ENCODE results near the gene PUDP.
A peak's percentile ranks its signal among the peaks of the same experiment; 100 is the strongest.
"Not testable (repeated sequence)": the region's sequence is repeated elsewhere in the genome, so short reads cannot be mapped to it uniquely, and the experiment has no call there.

Gene PUDP

GRCh38 chrX:7109838-7110793 lies 37.8 kb downstream of the PUDP start:
- DNase-seq = no peak

GRCh38 chrX:7109049-7109531 lies 38.9 kb downstream of the PUDP start:
- DNase-seq = peak in 4 of 51 donors; percentile 2 to 32 (median 10)

GRCh38 chrX:7108030-7108429 lies 39.9 kb downstream of the PUDP start:
- no peak for DNase-seq

GRCh38 chrX:7106649-7107048 lies 41.3 kb downstream of the PUDP start:
- DNase-seq = no peak

DNA sequence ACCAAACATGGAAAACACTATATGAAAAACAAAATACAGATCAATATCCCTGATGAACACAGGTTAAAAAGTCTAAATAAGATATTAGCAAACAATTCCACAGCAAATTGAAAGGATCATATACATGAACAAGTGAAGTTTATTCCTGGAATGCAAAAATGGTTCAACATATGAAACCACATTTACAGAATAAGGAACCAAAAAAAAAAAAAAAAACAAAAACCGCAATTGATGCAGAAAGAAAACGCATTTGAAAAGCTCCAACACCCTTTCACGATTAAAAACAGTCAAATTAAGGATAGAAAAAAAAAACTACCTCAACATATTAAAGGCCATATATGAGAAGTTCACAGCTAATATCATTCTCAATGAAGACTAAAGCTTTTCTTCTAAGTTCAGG lies 45.8 kb downstream of the PUDP start:
- DNase-seq = no peak

DNA sequence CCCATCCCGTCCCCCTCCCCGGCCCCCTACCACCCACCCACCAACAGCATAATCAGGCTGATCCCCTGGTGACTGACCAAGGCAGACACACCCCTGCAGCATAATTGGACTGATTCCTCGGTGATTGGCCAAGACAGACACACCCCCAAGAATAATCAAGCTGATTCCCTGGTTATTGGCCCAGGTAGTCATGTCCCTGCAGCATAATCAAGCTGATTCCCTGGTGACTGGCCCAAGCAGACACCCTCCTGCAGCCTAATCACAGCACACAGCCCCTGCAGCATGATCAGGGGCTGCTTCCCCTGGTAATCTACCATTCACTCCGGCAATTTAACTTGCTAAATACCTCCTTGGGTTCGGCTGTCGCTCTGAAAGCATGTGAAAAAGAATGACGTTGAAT lies 47.9 kb downstream of the PUDP start:
- no peak for DNase-seq

DNA sequence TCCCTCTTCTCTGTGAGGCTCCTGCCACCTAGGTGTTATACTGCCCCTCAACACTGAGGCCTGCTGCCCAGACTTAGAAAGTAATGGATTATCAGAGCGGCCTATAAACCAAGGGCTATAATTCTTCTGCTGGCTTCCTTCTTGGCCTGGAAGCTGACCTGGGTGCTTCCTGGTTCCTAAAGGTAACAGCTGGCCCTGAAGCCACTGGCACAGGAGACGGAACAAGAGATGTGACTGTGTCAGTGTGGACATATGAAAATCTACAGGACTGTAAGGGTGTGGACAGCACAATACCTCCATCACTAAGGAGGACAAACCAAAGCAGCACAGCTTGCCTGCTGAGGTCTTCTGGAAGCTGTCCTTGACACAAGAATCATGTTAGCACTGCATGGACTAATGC lies 52.3 kb downstream of the PUDP start:
- DNase-seq = not testable (repeated sequence)

DNA sequence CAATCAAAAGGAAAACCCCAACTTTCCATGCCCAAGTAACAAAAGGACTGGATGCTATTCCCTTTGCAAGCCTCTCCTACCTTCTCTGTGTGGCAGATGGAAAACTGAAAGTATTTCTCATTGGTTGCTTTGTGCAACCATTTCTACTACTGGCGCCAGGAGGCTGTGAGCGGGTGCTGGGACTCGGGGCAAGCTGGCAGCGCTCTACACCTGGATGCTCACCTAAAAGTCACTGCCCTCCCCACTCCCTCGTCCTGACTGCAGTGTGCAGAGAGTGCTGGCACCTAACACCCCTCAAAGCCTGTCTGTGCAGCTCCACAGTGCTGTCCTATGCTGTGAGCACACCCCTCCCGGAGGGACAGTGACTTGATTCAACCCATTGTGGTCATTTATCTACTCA lies 54.6 kb downstream of the PUDP start:
- DNase-seq = no peak

DNA sequence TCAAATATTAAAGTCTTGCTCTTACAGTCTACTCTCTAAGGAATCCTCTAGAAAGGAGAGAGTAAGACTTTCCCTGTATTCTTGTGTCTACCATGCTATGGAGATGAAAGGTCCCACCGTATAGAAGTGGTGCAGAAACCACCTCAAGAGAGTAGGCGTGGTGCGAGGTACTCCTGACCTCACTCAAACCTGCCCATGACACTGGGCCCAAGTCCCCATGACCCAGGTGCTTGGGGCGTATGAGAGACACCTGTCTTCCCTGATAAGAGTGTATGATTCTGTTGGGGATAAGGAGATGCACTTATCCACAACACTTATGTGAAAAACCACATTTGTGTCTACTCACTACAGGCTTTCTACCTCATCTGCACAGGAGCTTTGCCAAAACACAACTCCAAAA lies 55.4 kb downstream of the PUDP start:
- DNase-seq = no peak

DNA sequence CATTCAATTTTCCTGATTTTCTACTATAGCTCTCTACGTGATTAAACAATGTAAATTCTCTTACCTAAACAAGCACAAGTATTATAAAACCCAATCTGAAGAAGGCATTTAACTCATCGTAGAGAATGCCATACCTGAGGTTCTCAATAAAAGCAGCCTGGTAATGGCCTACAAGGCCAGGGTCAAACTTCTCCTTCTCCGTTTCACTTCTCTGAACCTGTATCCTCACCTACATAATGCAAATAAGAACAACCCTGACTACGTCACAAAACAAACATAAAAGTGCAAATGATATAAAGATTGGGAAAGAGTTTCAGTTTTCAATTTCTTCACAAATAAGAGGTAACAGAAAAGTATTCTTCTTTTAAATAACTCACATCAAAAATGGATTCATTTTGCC lies 56.0 kb downstream of the PUDP start:
- no peak for DNase-seq

DNA sequence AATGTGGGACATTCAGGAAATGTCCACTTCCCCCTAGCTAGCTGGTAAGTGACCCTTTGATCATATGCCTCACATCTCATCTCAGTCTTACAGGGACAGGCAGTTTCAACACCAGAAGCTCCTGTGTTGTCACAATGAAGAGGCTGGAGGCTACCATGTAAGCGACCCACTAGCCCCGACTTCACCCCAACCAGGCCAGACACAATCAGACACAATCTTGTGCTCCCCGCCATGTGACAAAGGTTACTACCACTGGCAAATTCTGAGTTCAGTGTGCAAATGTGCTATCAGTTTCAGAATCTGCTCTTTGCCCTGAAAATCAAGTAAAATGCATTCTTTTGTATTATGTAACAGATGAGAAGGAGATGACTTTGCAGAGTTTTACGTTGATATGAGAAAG lies 57.3 kb downstream of the PUDP start:
- DNase-seq = no peak

DNA sequence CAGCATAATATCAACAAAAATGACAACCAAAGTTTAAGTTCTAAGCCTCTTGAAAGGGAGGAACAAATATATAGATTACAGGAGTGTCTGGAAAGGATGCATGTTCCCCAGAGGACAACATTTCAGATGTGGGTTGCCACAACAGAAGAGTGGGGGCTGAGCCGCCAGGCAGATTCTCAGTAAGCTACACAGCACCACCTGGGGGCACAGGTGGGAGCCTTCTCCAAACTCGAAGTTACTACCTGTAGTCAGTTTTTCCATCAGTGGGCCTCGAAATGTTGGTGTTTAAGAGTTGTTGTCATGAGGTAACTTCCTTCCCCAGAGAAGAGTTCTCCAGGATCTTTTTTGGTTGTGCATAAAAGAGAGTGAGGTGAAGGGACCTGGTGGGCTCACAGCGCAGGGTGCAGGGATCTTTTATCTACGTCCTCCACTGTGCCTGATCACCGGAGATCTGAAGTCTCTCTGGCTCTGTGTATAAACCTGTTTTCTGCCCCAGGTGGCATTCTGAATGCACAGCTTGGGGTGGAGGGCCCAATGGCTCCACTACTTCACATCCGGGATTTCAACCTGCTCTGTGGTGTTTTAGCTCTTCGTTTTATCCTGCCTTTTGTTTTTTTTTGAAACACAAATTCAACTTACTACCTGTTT lies 58.9 kb downstream of the PUDP start:
- DNase-seq = no peak

DNA sequence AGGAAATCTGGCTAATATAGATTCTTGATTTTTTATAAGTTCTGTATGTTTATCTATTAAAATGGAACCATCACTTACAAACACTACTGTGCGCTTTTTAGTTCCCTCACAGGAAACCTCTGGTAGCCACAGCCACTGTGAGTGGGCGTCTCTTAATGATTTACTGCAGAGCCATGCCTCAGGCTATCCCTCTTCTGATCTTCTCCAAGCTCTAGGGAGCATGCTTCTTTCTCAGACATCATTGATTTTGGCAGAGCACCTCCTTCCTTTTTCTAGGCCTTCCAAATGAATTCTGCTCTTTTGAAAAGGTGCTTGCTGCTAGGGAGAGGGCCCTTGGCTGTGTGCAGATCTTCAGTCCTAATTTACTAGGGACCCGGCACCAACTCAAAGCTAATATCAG lies 61.6 kb downstream of the PUDP start:
- DNase-seq = no peak

- DNase-seq = no peak
Measured at GRCh38 chrX:7085879-7086278, 62.1 kb downstream of the PUDP start.

DNA sequence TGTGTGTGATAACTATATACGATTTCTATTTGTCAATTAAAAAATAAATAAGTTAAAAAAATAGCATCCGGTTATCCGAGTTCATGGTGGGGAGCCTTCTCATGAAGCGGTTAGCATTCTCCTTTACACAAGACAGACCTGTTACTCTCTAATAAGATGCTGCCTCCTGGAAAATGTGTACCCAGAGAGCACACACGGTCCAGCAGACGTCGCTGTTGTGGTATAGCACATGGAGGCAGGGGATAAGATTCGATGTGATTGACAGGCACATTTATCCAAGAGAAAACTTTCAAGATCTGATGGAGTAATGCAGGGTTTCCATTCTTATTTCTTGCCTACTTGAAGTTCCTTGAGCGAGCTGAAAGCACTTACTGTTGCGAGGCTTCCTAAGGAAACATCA lies 63.1 kb downstream of the PUDP start:
- no peak for DNase-seq

- no peak for DNase-seq
Measured at GRCh38 chrX:7083468-7084396, 64.2 kb downstream of the PUDP start.

GRCh38 chrX:7083021-7083420 lies 64.9 kb downstream of the PUDP start:
- DNase-seq = no peak

- DNase-seq = no peak
Measured at GRCh38 chrX:7082556-7082955, 65.4 kb downstream of the PUDP start.

GRCh38 chrX:7077241-7078230 lies 70.4 kb downstream of the PUDP start:
- no peak for DNase-seq

GRCh38 chrX:7076245-7076661 lies 71.7 kb downstream of the PUDP start:
- no peak for DNase-seq

DNA sequence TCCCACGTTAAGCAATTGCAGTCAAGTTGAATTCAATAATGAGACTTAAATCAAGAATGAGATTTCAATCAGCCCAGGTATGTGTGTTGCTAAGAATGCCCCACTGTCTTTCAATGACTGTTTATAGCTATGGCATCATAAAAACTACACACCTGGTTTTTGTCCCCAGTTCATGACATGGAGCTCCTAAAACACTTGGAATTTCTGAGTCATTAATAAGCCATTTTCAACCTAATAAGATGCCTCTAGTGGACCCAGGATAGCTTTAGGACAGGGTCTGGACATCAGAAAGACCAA lies 73.1 kb downstream of the PUDP start:
- no peak for DNase-seq

Data from hypothalamus (tissue), 51 donors.